ENCODE measurements around the gene GLT8D1. TPM values are rescaled to one million over a fixed set of nuclear protein-coding genes. Genes with fewer than 3 reads are reported as not detected.

GLT8D1 gene
- total and polyA plus RNA-seq, 2 of the 13 experiments (the other 11 are each of a cell fraction or from before 2014, with no cell fraction given) = 110 to 121 TPM

GRCh38 chr3:52731590-52731989 lies 26.0 kb upstream of the GLT8D1 start:
- no peak for ATAC-seq
- ChIA-PET CTCF (ENCODE audit: low intra/inter-chr PET ratio, low total read pairs) (no interaction called here), POLR2A (no interaction called here)
- BruUV-seq (replicated peaks) = no TSS peak
- no peaks in the 10 kb centered on the region for H3K27me3 ChIP-seq (ENCODE audit: control insufficient read depth in 1 of 2, insufficient read depth in 2 of 2, low read length in 2 of 2)
- H3K36me3 ChIP-seq (replicated peaks in 1 of 2; ENCODE audit: control insufficient read depth in 1 of 2, insufficient read depth in 2 of 2, low read length in 2 of 2) = peaks cover 6 to 36% of the 10 kb centered on the region in 2 experiments; a peak in 3 of 5 replicates
- peaks cover 4% of the 10 kb centered on the region; the same call in 1 of the 2 replicates for H3K9me3 ChIP-seq (ENCODE audit: low read length)
- H3K9ac ChIP-seq (ENCODE audit: insufficient read depth, low read depth, low read length) = no peak overlapping the region
- H2AFZ ChIP-seq (ENCODE audit: low read length) = no peak overlapping the region
- no peaks in the 10 kb centered on the region for H4K20me1 ChIP-seq (ENCODE audit: insufficient read depth, low read length)
- intact Hi-C loops (cut with micrococcal nuclease; ENCODE audit: unreplicated experiment) = no loop called here
- no peaks in the 10 kb centered on the region for H3K4me1 ChIP-seq (ENCODE audit: insufficient read depth, low read length)
- no peaks in the 10 kb centered on the region for H3K79me2 ChIP-seq (ENCODE audit: insufficient read depth, low read length)
- H3K27ac ChIP-seq (ENCODE audit: extremely low read length, insufficient read depth, low read length) = no peak overlapping the region
- no peak for FAIRE-seq
- 88% methylated on average over 14 of the region's 14 CpGs for WGBS (ENCODE audit: low lambda C conversion rate)
- in situ Hi-C loops (cut with HindIII; ENCODE audit: extremely low pct_ligation_motif_present, low pct_unique_long_range_greater_than_20kb) = no loop called here
- DNase-seq (ENCODE audit: low spot score) = no peak
- H3K4me2 ChIP-seq (ENCODE audit: low read depth, low read length) = no peak overlapping the region
- no peak overlapping the region for H3K4me3 ChIP-seq (replicated peaks in 1 of 3; ENCODE audit: insufficient read depth in 1 of 3, low read depth in 2 of 3, low read length in 3 of 3)
- TF ChIP-seq ZFP36 (IDR thresholded peaks at IDR 0.05; ENCODE audit: borderline replicate concordance, low read depth, low read length, partially characterized antibody) (no peak), TFAP4 (IDR thresholded peaks at IDR 0.05; ENCODE audit: borderline replicate concordance, low read depth) (no peak), HNF4A (CRISPR knock-in tag; IDR thresholded peaks at IDR 0.05) (no peak), SUZ12 (IDR thresholded peaks at IDR 0.05; ENCODE audit: low read depth, low read length) (no peak), KMT2A (CRISPR knock-in tag; IDR thresholded peaks at IDR 0.05) (no peak), KDM3A (CRISPR knock-in tag; IDR thresholded peaks at IDR 0.05; ENCODE audit: low read depth) (no peak), GZF1 (CRISPR knock-in tag; IDR thresholded peaks at IDR 0.05) (no peak), ZNF713 (CRISPR knock-in tag; IDR thresholded peaks at IDR 0.05) (no peak), ONECUT2 (CRISPR knock-in tag; IDR thresholded peaks at IDR 0.05) (no peak), PAXIP1 (CRISPR knock-in tag; conservative IDR thresholded peaks at IDR 0.05) (no peak), AGO2 (optimal IDR thresholded peaks at IDR 0.05; ENCODE audit: low read depth, low read length) (no peak), CSRNP1 (CRISPR knock-in tag; IDR thresholded peaks at IDR 0.05) (no peak), THAP7 (CRISPR knock-in tag; IDR thresholded peaks at IDR 0.05) (no peak), ZNF275 (CRISPR knock-in tag; IDR thresholded peaks at IDR 0.05; ENCODE audit: borderline replicate concordance) (no peak)

All from HepG2 (cell line).